ENCODE measurements around the gene NANP. TPM values are rescaled to one million over a fixed set of nuclear protein-coding genes. Genes with fewer than 3 reads are reported as not detected.
A peak's percentile ranks its signal among the peaks of the same experiment; 100 is the strongest.
"Not testable (repeated sequence)": the region's sequence is repeated elsewhere in the genome, so short reads cannot be mapped to it uniquely, and the experiment has no call there.

Gene NANP
- polyA plus RNA-seq, 1 donor (not counting 4 experiments of a cell fraction or from before 2014, with no cell fraction given) = 6.6 TPM

DNA sequence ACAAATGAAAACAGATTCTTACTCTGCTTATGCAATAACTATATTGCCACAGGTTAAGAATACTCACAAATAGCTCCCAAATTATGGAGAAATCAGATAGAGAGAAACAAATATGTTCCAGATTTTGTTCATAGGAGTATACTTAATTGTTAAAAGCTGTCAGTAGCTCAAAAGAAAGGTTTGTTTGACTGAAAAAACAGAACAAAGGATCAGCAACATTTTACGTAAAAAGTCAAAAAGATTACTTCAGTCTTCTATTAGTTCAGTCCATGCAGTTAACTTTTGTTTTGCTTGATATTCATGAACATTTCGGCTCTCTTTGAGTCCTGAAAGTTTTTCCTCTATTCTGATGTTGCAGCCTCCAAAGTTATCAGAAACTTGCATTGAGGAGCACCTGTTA is 13.4 kb upstream of the NANP start:
- FAIRE-seq = no peak
- no peak overlapping the region for H2AFZ ChIP-seq (ENCODE audit: control insufficient read depth, low read length)
- H3K79me2 ChIP-seq (ENCODE audit: control insufficient read depth, insufficient read depth, low read length) = no peaks in the 10 kb centered on the region
- H3K9me1 ChIP-seq (ENCODE audit: control insufficient read depth, extremely low read depth, insufficient read depth, low read length) = no peaks in the 10 kb centered on the region
- no peaks in the 10 kb centered on the region for H3K36me3 ChIP-seq (ENCODE audit: control insufficient read depth in 2 of 2, extremely low read depth in 1 of 2, insufficient read depth in 2 of 2, low read length in 2 of 2)
- H3K27me3 ChIP-seq (ENCODE audit: control insufficient read depth, extremely low read depth, insufficient read depth, low read length) = no peaks in the 10 kb centered on the region
- H3K9ac ChIP-seq (ENCODE audit: control insufficient read depth, extremely low read depth, insufficient read depth, low read length) = no peak overlapping the region
- H3K4me2 ChIP-seq (ENCODE audit: control insufficient read depth, extremely low read depth, insufficient read depth, low read depth, low read length) = no peak overlapping the region
- no peak overlapping the region for H3K4me3 ChIP-seq (ENCODE audit: control insufficient read depth in 2 of 3, extremely low read depth in 1 of 3, insufficient read depth in 2 of 3, low read depth in 1 of 3, low read length in 3 of 3)
- dilution Hi-C loops (cut with MboI; ENCODE audit: extremely low pct_ligation_motif_present, low sequenced_read_pairs) = no loop called here
- no peak overlapping the region for H3K27ac ChIP-seq (ENCODE audit: control insufficient read depth, insufficient read depth, low read length)
- no peak for DNase-seq (ENCODE audit: low read depth, low spot score)
- no peaks in the 10 kb centered on the region for H4K20me1 ChIP-seq (ENCODE audit: control insufficient read depth, extremely low read depth, insufficient read depth, low read length)
- H3K9me3 ChIP-seq (ENCODE audit: control insufficient read depth, low read depth, low read length) = no peaks in the 10 kb centered on the region
- TF ChIP-seq, protein P1, sequence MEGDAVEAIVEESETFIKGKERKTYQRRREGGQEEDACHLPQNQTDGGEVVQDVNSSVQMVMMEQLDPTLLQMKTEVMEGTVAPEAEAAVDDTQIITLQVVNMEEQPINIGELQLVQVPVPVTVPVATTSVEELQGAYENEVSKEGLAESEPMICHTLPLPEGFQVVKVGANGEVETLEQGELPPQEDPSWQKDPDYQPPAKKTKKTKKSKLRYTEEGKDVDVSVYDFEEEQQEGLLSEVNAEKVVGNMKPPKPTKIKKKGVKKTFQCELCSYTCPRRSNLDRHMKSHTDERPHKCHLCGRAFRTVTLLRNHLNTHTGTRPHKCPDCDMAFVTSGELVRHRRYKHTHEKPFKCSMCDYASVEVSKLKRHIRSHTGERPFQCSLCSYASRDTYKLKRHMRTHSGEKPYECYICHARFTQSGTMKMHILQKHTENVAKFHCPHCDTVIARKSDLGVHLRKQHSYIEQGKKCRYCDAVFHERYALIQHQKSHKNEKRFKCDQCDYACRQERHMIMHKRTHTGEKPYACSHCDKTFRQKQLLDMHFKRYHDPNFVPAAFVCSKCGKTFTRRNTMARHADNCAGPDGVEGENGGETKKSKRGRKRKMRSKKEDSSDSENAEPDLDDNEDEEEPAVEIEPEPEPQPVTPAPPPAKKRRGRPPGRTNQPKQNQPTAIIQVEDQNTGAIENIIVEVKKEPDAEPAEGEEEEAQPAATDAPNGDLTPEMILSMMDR (optimal IDR thresholded peaks at IDR 0.05 in 1 of 3, IDR thresholded peaks at IDR 0.05 in 1 of 3, conservative IDR thresholded peaks at IDR 0.05 in 1 of 3; ENCODE audit: extremely low read depth in 1 of 3, insufficient read depth in 2 of 3, low read length in 3 of 3) = no peak
- no peak for TF ChIP-seq EZH2 (IDR thresholded peaks at IDR 0.05; ENCODE audit: low read length)
- peaks cover 14% of the 10 kb centered on the region for H3K4me1 ChIP-seq (ENCODE audit: control insufficient read depth, extremely low read depth, insufficient read depth, low read length)

DNA sequence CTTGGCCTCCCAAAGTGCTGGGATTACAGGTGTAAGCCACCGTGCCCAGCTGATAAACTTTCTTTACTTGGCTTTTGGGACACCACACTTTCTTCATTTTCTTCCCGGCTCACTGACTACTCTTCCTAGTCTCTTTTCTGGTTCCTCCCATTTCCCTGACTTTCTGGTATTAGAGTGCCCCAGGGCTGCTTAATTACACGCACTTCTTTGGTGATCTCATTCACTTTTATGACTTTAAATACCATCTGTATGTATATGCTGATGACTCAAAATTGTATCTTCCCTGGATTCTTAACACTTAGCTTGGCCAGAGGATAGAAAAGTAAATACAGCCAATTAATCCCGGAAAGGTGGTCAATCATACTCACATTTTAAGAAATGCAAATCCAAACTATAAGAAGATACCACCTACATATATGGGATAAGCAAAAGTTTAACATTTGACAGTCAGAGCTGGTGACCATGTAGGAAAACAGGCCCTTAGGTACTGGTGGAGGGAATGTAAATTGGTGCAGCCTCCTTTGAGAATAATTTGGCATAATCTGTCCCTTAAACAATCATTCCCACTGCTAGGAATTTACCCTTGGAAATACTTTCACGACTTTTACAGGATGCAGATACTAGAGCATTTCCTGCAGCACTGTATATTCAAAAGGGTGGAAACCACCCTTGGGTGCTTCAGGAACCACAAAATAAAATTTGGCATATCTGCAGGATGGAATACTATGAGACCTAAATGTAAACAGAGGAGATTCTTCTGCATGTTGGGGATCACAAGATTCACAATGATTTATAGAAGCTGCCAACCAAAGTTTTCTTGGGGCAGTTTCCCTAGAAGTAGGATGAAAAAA is 9.4 kb upstream of the NANP start:
- H3K4me3 ChIP-seq (ENCODE audit: control insufficient read depth in 2 of 3, extremely low read depth in 1 of 3, insufficient read depth in 2 of 3, low read depth in 1 of 3, low read length in 3 of 3) = no peak overlapping the region
- no peak for TF ChIP-seq EZH2 (IDR thresholded peaks at IDR 0.05; ENCODE audit: low read length)
- TF ChIP-seq, protein P1 (optimal IDR thresholded peaks at IDR 0.05 in 1 of 3, IDR thresholded peaks at IDR 0.05 in 1 of 3, conservative IDR thresholded peaks at IDR 0.05 in 1 of 3; ENCODE audit: extremely low read depth in 1 of 3, insufficient read depth in 2 of 3, low read length in 3 of 3) = no peak
- H3K36me3 ChIP-seq (ENCODE audit: control insufficient read depth in 2 of 2, extremely low read depth in 1 of 2, insufficient read depth in 2 of 2, low read length in 2 of 2) = no peaks in the 10 kb centered on the region
- H2AFZ ChIP-seq (ENCODE audit: control insufficient read depth, low read length) = no peak overlapping the region
- dilution Hi-C loops (cut with MboI; ENCODE audit: extremely low pct_ligation_motif_present, low sequenced_read_pairs) = no loop called here
- H3K27me3 ChIP-seq (ENCODE audit: control insufficient read depth, extremely low read depth, insufficient read depth, low read length) = no peaks in the 10 kb centered on the region
- H3K4me1 ChIP-seq (ENCODE audit: control insufficient read depth, extremely low read depth, insufficient read depth, low read length) = peaks cover 15% of the 10 kb centered on the region
- H3K9me1 ChIP-seq (ENCODE audit: control insufficient read depth, extremely low read depth, insufficient read depth, low read length) = no peaks in the 10 kb centered on the region
- FAIRE-seq (peak; percentile 73), DNase-seq (ENCODE audit: low read depth, low spot score) (peak; percentile 57)
- peak overlapping the region; percentile 57 for H3K27ac ChIP-seq (ENCODE audit: control insufficient read depth, insufficient read depth, low read length)
- H3K9me3 ChIP-seq (ENCODE audit: control insufficient read depth, low read depth, low read length) = no peaks in the 10 kb centered on the region
- H3K79me2 ChIP-seq (ENCODE audit: control insufficient read depth, insufficient read depth, low read length) = no peaks in the 10 kb centered on the region
- peak overlapping the region; percentile 71 for H3K4me2 ChIP-seq (ENCODE audit: control insufficient read depth, extremely low read depth, insufficient read depth, low read depth, low read length)
- H3K9ac ChIP-seq (ENCODE audit: control insufficient read depth, extremely low read depth, insufficient read depth, low read length) = no peak overlapping the region
- no peaks in the 10 kb centered on the region for H4K20me1 ChIP-seq (ENCODE audit: control insufficient read depth, extremely low read depth, insufficient read depth, low read length)

DNA sequence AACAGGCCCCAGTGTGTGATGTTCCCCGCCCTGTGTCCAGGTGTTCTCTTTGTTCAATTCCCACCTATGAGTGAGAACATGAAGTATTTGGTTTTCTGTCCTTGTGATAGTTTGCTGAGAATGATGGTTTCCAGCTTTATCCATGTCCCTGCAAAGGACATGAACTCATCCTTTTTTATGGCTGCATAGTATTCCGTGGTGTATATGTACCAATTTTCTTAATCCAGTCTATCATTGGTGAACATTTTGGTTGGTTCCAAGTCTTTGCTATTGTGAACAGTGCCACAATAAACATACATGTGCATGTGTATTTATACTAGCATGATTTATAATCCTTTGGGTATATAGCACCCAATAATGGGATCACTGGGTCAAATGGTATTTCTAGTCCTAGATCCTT is 6.8 kb upstream of the NANP start:
- H3K9ac ChIP-seq (ENCODE audit: control insufficient read depth, extremely low read depth, insufficient read depth, low read length); H3K27ac ChIP-seq (ENCODE audit: control insufficient read depth, insufficient read depth, low read length); H3K4me3 ChIP-seq (ENCODE audit: control insufficient read depth in 2 of 3, extremely low read depth in 1 of 3, insufficient read depth in 2 of 3, low read depth in 1 of 3, low read length in 3 of 3); H4K20me1 ChIP-seq (ENCODE audit: control insufficient read depth, extremely low read depth, insufficient read depth, low read length); H3K9me3 ChIP-seq (ENCODE audit: control insufficient read depth, low read depth, low read length); DNase-seq (ENCODE audit: low read depth, low spot score); H3K4me2 ChIP-seq (ENCODE audit: control insufficient read depth, extremely low read depth, insufficient read depth, low read depth, low read length); dilution Hi-C loops (cut with MboI; ENCODE audit: extremely low pct_ligation_motif_present, low sequenced_read_pairs); H3K36me3 ChIP-seq (ENCODE audit: control insufficient read depth in 2 of 2, extremely low read depth in 1 of 2, insufficient read depth in 2 of 2, low read length in 2 of 2); H2AFZ ChIP-seq (ENCODE audit: control insufficient read depth, low read length); FAIRE-seq; H3K79me2 ChIP-seq (ENCODE audit: control insufficient read depth, insufficient read depth, low read length); H3K9me1 ChIP-seq (ENCODE audit: control insufficient read depth, extremely low read depth, insufficient read depth, low read length); H3K27me3 ChIP-seq (ENCODE audit: control insufficient read depth, extremely low read depth, insufficient read depth, low read length): not testable (repeated sequence)
- peaks cover 15% of the 10 kb centered on the region for H3K4me1 ChIP-seq (ENCODE audit: control insufficient read depth, extremely low read depth, insufficient read depth, low read length)
